ENCODE data around the gene PISD.

PISD gene

DNA sequence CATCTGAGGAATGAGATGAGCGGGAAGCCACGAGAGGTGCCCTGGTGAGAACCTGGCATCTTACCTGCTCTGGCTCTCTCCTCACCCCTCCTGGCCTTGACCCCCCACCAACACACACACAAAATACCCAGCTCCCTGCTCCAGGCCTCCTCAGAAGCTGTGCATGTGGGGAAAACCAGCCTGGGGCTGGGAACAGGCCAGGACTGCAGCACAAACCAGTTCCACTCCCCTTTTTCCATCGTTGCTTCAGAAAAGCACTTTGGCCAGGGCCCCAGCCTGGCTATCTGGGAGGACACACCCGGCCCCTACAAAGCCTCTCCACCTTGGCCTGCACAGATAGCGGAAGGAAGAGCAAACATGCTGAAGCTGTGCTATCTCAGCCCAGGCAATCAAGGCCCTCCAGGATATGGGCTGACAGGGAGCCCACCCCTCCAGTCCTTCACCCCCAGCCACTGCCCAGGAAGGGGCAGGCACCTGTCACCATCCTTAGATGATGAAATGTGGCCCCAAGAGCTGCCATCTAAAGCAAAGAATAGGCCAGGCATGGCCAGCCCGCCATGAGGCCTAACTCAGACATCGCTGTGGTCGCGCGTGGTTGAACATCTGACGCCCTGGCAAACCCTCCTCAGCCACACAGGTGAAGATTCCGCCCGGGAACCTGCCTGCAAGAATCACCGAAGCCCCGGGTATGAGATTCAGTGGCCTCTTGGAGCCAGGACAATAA lies 35.4 kb downstream of the PISD start:
- DNase-seq (ENCODE audit: low read depth, low spot score) = no peak

DNA sequence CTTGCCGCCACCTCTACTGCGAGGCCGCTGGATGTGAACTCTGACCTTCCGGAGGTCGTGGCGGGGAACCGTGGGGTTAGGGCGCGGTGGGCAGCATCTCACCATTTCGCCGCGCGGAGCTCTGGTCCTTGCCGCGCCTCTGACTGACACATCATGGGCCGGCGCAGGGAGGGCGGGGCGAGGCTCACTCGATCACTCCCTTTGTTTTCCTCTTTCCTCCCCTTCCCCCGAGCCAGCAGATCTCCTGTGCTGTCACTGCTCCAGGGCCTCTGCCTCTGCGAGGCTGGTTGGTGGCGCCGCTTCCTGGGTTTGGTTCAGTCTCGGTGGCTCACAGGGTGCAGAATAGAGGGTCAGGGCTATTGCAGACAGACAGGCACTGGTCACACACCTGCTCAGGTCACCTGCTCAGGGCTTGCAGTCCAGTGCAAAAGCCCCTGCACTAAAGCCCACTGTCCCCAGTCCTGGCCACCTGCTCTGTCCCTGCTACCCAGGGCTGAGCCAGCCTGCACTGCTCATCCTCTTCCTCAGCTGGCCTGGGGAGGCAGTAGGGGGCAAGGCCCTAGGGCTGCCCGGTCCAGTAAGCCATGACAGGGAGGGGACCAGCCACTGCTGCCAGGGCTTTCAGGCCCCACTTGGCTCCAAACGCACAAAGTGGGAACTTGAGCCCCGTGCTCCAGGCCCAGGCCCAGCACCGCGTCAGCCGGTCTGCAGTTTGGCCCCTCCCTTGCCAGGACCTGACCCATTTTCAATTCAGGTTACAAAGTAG lies 36.2 kb downstream of the PISD start:
- DNase-seq (ENCODE audit: low read depth, low spot score) = no peak

DNA sequence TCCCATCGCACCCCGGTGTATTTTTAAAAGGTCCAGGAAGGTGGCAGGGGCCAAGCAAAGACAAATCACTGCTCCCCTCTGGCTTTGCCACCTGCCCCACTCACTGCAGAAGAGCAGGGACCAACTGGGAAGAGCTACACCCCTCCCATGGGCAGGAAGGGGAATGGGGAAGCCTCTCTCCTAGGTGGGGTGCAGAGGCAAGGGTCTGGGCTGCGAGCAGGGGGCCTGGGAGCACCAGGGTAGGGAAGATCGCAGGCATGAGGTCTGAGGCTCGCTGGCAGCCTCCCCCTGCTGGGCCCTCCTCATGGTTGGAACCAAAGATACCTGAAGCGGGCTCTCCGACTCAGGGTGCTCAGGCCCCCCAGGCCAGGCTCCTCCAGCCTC lies 36.8 kb downstream of the PISD start:
- no peak for DNase-seq (ENCODE audit: low read depth, low spot score)

DNA sequence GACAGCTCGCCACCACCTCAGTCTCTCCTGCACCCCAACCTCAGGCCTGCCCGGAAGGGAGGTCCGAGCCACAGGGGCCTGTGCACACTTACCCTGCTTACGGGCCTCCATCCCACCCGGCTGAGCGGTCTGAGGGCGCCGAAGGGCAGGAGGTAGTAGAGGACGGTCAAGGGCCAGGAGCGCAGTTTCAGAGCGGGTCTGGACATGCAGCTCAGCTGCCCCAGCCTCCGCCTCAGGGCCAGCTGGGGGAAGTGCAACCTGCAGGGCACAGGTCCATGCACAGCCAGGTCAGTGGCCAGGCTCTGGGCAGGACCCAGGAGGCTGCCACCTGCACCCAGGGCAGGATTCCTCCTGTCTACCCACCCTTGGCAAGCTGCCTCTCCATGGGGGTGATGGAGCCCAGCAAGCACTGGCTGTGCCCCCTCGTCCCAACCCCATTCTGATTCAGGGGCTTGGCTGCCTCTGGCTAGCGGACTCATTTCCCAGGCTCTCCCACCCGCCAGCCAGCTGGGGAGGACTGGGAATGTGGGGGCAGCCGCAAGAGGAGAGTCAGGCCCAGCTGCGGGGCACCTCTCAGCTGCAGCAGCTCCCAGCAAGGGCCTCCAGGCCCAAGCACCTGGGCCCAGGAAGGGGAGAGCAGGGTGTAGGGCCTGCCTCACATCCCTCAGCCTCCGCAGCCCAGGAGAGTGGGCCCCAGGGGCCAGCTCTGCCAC lies 38.3 kb downstream of the PISD start:
- DNase-seq (ENCODE audit: low read depth, low spot score) = no peak

DNA sequence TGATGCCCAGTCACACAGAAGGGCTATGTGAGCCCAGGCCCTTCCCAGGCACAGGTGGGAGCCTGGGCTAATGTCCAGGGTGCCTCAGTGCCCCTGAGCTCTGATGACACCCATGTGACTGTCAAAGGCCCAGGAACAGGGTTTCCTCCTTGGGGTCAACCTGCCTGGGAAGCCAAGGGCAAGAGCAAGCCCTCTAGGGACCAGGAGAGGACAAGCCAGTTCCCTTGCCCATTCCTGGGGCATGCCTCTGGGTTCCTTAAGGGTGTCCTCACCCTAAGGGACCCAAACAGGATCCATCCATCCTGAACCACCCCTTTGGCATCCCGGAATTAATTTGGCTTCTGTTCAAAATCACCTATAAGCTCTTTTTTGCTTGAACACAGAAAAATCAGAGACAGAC lies 39.0 kb downstream of the PISD start:
- DNase-seq (ENCODE audit: low read depth, low spot score) = no peak

DNA sequence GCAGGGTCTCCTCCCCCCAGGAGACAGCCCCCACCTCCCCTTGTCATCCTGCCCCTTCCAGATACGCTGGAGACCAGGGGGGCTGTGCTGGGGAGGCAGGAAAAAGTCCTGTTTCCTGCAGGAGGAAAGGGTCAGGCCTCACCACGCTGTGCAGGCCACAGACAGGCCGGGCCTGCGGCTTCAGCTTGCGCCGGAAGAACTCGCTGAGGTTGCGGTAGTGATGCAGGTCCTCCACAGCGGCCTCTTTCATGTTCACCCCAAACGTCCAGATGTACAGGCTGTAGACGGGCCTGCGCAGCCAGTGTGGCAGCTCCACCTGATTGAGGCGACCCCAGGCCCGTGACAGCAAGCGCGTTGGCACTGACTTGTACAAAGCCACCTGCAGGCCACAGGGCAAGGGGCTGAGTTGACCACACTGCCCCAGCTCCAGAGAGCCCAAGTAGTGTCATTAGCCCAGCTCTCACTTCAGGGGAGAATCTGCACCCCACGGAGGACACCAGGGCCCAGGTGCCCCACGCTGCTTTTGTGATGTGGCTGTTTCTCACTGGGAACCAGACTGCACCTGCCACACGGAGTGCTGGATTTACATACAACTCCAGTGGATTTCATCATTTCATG lies 40.4 kb downstream of the PISD start:
- no peak for DNase-seq (ENCODE audit: low read depth, low spot score)

DNA sequence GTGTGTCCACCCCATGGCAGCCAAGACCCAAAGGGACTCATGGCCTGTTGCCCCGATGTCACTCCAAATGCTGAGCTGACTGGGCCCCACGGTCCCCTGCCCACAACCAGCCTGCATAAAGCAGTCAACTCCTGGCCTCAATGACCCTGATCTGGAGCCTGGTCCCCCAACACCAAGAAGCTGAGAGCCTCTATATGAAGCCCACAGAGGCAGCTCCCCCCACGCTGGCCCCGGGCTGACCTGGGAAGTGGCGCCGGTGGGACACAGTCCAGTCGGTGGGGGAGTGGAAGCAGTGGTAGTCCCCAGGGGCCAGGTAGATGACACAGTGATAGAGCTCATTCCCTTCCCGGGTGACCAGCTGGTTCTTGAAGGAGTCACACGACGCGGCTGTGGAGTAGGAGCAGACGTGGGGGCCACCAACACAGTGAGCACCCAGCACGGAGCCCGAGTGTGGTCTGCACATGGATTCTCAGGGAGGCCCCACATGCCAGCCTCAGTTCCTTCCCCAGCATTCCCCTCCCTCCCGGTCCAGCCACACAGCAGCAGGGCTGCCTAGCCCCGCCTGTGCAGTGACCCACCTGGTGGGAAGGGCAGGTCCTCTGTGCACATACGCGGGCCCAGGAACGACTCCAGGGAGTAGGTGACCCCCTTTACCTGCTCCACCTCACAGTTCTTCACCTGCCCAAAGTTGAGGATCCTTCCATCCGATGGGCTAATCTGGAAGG lies 41.1 kb downstream of the PISD start:
- no peak for DNase-seq (ENCODE audit: low read depth, low spot score)

DNA sequence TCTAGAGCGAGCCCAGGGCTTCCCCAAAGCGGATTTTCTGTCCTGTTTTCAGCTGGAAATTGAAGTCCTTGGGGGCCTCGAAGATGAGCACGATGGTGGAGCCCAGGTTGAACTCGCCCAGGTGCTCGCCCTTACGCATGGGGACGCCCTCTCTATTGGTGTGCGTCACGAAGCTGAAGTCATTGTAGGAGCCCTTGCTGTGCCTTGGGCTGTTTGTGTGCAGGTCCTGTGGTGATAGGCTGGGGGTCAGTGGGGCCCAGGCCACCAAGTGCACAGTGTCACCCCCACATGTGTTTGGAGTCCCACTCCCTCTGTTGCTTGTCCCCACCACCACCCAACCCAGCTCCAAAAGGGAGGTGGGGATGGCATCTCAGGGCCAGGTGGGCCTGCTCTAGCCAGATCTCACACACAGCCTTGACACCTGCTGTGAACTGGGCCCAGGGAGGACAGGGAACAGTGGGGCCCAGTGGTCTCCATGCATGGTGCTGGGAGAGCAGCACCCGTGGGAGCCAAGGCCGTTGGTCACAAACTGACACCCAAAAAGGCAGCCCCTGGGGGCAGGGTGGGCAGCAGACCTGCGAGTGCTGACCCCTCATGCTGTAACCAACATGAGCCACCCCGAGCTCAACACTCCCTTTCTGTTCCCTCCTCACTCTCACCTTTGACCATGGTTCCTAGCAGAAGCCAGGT lies 42.3 kb downstream of the PISD start:
- no peak for DNase-seq (ENCODE audit: low read depth, low spot score)

DNA sequence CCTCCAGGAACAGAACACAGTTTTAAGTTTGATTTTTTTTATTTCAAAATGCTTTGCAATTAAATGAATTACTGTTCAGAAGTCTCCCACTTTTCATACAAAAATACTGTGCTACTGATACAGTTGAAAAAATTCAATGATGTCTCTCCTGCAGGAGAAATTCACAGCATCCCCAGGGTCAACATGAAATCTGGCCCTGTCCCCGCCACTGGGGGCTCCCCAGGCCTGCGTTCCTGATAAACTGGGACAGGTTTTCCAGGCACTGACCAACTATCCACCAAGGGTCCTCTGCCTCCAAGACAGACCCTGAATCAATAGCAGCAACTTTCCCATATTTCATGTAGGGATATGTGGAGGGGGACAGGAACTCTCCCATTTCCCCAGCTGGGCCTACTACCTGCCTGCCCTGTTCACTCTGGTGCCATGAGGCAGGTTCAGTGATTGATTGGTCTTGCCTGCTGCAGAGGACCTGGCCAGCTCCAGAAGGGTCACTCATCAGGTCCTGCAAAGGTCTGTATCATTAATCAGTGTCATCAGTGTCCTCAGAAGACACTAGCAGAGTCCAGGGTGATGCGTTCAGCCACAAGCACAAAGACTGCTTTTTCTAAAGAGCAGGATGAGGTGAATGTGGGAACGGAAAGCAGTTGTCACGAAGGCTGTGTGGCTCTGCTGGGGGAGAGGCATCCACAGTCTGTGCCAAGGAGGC lies 43.4 kb downstream of the PISD start:
- no peak for DNase-seq (ENCODE audit: low read depth, low spot score)

DNA sequence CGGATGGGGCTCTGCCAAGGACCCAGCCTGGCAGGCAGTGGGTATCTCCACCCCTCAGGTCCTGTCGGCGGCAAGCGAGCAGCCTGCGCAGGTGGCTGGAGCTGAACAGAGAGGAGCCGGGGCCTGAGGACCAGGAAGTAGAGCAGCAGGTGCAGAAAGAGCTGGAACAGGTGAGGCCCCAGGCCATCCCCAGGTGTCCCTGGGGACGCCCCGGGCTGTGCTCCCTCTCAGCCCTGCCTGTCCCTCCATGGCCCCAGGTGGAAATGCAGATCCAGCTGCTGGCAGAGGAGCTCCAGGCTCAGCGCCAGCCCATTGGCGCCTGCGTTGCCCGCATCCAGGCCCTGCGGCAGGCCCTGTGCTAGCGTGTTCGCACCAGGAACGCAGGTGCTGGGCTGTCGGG lies 44.0 kb downstream of the PISD start:
- no peak for DNase-seq (ENCODE audit: low read depth, low spot score)

DNA sequence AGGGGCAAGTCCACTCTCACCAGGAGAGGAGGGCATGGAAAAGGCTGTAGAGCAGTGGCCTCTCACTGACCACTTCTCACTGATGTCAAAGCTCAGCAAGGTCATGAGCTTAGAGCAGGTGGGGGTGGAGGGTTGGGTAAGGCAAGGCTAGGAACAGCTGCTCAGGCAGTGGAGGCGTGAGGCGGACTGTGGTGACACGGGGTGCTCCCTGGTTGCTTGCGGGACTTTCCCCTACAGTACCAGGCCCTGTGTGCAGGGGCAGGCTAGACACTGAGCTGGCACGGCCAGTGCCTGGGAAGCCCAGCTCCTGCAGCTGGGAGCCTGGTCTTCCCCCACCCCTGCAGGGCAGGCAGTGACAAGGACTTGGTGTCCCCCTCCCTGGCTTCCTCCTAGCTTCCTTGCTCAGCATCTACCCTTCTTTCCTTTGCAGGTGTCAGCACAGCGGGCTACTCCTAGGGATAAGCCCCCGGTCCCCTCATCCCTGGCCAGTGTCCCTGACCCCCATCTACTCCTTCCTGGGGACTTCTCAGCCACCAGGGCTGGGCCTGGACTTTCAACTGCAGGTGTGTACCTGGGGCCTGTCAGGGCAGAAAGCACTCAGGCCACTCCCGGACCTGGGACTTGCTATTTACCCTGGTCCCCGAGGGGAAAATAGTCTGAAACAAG lies 45.6 kb downstream of the PISD start:
- DNase-seq (ENCODE audit: low read depth, low spot score) = no peak

DNA sequence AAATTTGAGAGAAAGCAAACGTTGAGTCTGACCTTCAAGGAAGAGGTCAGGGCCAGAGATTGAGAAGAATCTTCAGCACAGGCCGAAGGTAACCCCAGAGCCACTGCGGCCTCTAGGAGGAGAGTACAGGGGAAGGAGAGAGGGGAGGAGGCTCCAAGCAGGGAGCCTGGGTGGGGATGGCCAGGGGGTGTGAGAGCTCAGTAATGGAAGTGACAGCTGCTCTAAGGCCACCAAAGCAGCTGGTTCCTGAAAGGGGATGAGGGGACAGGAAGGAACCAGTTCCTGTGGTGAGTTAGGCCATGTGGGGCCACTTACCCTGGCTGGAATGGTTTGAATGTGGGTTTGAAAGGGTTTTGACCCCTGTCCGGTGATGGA lies 46.1 kb downstream of the PISD start:
- no peak for DNase-seq (ENCODE audit: low read depth, low spot score)

DNA sequence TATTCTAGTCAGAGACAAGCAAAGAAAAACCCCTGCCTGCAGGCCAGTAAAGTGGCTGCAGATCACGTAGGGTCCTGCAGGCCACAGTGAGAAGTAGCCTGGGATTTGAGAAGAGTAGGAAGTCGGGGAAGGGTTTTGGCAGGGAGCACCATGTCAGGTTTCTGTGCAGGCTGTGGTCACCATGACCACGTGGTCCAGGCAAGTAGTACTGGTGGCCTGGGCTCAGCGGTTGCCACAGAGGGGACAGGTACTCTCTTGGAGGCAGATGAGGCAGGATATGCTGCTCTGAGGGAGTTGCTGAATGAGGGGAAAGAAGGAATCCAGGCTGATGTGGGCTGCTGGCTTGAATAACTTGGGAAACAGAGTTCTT lies 46.5 kb downstream of the PISD start:
- no peak for DNase-seq (ENCODE audit: low read depth, low spot score)

DNA sequence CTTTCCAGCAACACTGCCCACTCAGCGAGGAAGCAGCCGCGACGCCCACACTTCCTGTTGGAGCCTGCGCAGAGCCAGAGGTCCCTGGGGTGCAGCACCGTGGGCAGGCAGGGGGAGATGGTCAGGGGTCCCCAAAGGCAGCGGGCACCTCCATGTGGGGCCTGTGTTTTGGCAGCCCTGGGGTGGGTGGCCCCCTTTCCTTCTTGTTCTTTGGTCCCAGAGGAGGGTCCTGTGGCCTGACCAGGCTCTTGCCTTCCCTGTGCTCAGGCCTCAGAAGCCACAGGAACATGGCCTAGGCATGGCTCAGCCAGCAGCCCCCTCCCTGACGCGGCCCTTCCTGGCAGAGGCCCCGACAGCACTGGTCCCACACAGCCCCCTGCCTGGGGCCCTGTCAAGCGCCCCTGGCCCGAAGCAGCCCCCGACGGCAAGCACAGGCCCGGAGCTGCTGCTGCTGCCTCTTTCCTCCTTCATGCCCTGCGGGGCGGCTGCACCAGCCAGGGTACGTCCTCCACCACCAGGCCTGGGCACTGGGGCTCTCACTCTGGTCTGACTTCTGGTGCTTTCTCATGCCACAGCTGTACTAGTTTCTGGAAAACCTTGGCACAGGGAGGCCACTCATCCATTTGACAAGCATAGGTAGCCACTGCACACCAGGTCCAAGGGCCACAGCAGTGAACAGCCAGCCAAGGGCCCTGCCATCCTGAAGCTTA lies 47.1 kb downstream of the PISD start:
- no peak for DNase-seq (ENCODE audit: low read depth, low spot score)

DNA sequence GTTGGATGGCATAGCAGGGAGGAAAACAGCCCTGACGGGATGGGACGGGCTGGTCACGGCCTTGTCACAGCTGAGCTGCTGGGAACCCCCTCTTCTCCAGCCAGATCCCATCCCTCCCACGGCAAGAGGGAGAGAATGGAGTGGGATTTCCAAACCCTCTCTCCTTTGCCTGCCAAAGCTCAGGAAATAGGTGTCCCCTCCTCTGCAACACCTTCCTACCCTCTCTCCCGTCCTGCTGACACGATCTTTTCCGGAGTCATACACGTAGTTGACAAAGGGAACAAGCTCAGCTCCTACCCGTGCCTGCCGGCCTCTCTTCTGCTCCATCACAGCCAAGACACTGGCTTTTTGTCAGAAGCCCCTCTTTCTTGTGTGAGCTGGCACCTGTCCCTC lies 48.1 kb downstream of the PISD start:
- DNase-seq (ENCODE audit: low read depth, low spot score) = no peak

DNA sequence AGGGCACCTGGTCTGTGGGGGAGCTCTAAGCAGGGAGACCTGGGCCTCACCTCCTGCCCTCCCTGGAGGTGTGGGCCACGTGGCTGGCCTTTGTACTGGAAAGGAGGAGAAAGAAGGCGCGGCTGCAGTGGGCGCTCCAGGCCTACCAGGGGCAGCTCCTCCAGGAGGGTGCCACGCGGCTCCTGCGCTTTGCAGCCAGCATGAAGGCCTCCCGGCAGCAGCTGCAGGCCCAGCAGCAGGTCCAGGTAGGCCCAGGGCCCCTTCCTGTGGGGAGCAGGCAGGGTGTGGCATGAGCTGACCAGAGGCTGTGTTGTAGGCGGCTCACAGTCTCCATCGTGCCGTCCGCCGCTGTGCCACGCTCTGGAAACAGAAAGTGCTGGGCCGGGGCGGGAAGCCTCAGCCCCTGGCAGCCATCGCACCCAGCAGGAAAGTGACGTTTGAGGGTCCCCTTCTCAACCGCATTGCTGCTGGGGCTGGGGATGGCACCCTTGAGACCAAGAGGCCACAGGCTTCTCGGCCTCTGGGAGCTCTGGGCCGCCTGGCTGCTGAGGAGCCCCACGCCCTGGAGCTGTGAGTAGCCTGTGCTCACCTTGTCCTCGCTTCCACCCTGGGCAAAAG lies 48.6 kb downstream of the PISD start:
- no peak for DNase-seq (ENCODE audit: low read depth, low spot score)

DNA sequence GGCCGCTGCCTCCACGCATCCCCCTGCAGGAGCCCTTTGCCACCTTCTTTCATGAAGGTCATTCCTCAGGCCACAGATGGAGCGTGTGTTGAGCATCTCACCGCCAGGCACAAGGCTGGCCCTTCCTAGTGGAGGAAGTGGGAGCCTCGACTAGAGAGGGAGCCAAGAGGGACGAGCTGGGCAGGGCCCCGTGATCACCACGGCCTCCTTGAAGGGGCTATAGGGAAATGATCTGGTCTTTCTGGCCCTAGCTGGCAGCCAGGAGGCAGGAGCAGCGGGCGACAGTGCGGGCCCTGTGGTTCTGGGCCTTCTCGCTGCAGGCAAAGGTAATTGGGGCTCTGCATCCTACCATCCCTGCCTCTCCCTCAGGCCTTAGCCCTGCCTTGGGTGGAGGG lies 49.1 kb downstream of the PISD start:
- DNase-seq (ENCODE audit: low read depth, low spot score) = no peak

DNA sequence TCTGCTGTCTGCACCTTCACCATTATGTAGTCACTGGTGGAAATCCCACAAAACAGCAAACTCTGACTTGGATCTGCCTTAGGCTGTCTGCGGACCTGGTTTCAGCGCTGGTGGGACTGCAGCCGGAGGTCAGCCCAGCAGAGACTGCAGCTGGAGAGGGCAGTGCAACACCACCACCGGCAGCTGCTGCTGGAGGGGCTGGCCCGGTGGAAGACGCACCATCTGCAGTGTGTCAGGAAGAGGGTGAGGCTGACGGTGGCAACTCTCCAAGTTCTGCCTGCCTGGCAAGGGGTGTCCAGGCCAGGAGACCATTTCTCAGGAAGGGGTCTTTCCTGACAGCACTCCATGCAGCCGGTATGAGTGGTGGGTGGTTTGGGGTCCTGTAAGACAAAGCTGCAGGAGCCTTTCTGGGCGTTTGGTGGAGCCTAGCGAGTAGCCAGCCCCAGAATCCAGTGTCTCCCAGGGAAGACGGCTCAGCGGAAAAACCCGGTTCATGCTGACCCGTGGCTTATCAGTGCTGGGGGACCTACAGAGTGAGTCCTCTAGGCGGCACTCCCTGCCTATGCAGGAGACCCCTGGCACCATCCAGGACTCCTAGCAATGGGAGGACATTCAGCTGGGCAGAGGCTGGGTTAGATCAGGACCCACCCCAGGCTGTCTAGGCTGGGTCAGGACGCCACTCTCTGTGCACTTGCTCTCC lies 50.8 kb downstream of the PISD start:
- DNase-seq (ENCODE audit: low read depth, low spot score) = no peak
